MM.1S (cell line): ENCODE measurements around the gene MTREX.

ENCODE experiments used
- DNase-seq: peaks from one replicate; pipeline ENCODE4 v3.0.0-alpha.2; 2015
- H2AFZ ChIP-seq: fragments of 300-600 bp; sonication (generic); 2 replicates; pipeline ENCODE4 v1.6.0; 2016; ENCODE audit warnings: antibody characterized with exemption, low read length
- H3F3A ChIP-seq: fragments of 300-600 bp; sonication (generic); 2 replicates; pipeline ENCODE4 v1.6.1; 2016; ENCODE audit warnings: mild to moderate bottlenecking, antibody characterized with exemption, low read length, moderate library complexity, mixed read lengths; ENCODE audit not compliant: insufficient read depth
- H3K27ac ChIP-seq: fragments of 300-600 bp; sonication (generic); 2 replicates; pipeline ENCODE4 v1.5.1; 2016; ENCODE audit warnings: mild to moderate bottlenecking, low read length
- H3K27me3 ChIP-seq: fragments of 300-600 bp; sonication (generic); replicated peaks from 2 replicates; pipeline ENCODE4 v1.6.0; 2016; ENCODE audit warnings: low read length; ENCODE audit not compliant: insufficient read depth
- H3K36me3 ChIP-seq: fragments of 300-600 bp; sonication (generic); replicated peaks from 2 replicates; pipeline ENCODE4 v1.6.1; 2016; ENCODE audit warnings: mild to moderate bottlenecking, low read length, mixed read lengths; ENCODE audit not compliant: insufficient read depth
- H3K4me1 ChIP-seq: fragments of 300-600 bp; sonication (generic); 2 replicates; pipeline ENCODE4 v1.6.1; 2016; ENCODE audit warnings: low read length, mixed read lengths
- H3K4me2 ChIP-seq: fragments of 300-600 bp; sonication (generic); 2 replicates; pipeline ENCODE4 v1.6.0; 2016; ENCODE audit warnings: low read depth, low read length
- H3K4me3 ChIP-seq: fragments of 300-600 bp; sonication (generic); 2 replicates; pipeline ENCODE4 v1.5.1; 2016; ENCODE audit warnings: low read length, mixed read lengths
- H3K79me2 ChIP-seq: fragments of 300-600 bp; sonication (generic); 2 replicates; pipeline ENCODE4 v1.6.1; 2016; ENCODE audit warnings: mixed run types, low read length, mixed read lengths
- H3K9ac ChIP-seq: fragments of 300-600 bp; sonication (generic); 2 replicates; pipeline ENCODE4 v1.6.1; 2016; ENCODE audit warnings: low read length, mixed read lengths
- H3K9me2 ChIP-seq: fragments of 300-600 bp; sonication (generic); replicated peaks from 2 replicates; pipeline ENCODE4 v1.6.1; 2016; ENCODE audit warnings: mild to moderate bottlenecking, low read length, mixed read lengths; ENCODE audit not compliant: insufficient read depth
- H3K9me3 ChIP-seq: fragments of 300-600 bp; sonication (generic); replicated peaks from 2 replicates; pipeline ENCODE4 v1.6.1; 2016; ENCODE audit warnings: mild to moderate bottlenecking, low read length, mixed read lengths; ENCODE audit not compliant: insufficient read depth
- H4K20me1 ChIP-seq: fragments of 300-600 bp; sonication (generic); 2 replicates; pipeline ENCODE4 v1.6.1; 2016; ENCODE audit warnings: mild to moderate bottlenecking, low read length, moderate library complexity, mixed read lengths; ENCODE audit not compliant: insufficient read depth
- CTCF ChIP-seq: fragments of 300-600 bp; sonication (generic); IDR thresholded peaks from 2 replicates; pipeline ENCODE4 v1.5.1; 2016; ENCODE audit warnings: antibody characterized with exemption, low read length, mixed read lengths
- EZH2 ChIP-seq: fragments of 300-600 bp; sonication (generic); optimal IDR thresholded peaks from 2 replicates; pipeline ENCODE3; 2017; ENCODE audit warnings: low read depth, mild to moderate bottlenecking, antibody characterized with exemption, low read length, mixed read lengths
- EZH2phosphoT487 ChIP-seq: fragments of 300-600 bp; sonication (generic); IDR thresholded peaks from 2 replicates; pipeline ENCODE4 v1.6.1; 2018; ENCODE audit warnings: antibody characterized with exemption, low read length

The MTREX gene

GRCh38 chr5:55410845-55411244 lies 103.1 kb downstream of the MTREX start:
- Histone ChIP-seq H3K27ac (no peak overlapping the region), H3F3A (peaks cover 8% of the 10 kb centered on the region), H3K79me2 (no peaks in the 10 kb centered on the region), H3K9me2 (no peaks in the 10 kb centered on the region), H4K20me1 (peaks cover 6% of the 10 kb centered on the region; the same call in 1 of the 2 replicates), H2AFZ (no peak overlapping the region), H3K4me1 (peaks cover 17% of the 10 kb centered on the region), H3K9ac (no peak overlapping the region), H3K36me3 (no peaks in the 10 kb centered on the region; the same call in 1 of the 2 replicates), H3K4me2 (no peak overlapping the region), H3K4me3 (no peak overlapping the region), H3K27me3 (no peaks in the 10 kb centered on the region), H3K9me3 (no peaks in the 10 kb centered on the region)
- no peak for DNase-seq
- TF ChIP-seq CTCF = no peak
- TF ChIP-seq EZH2 = no peak
- TF ChIP-seq EZH2phosphoT487 = no peak

- no peak overlapping the region for H3K27ac ChIP-seq
- no peaks in the 10 kb centered on the region; the same call in 1 of the 2 replicates for H3K36me3 ChIP-seq
- peaks cover 6% of the 10 kb centered on the region; the same call in 1 of the 2 replicates for H4K20me1 ChIP-seq
- H3K9me3 ChIP-seq = no peaks in the 10 kb centered on the region
- H3K79me2 ChIP-seq = no peaks in the 10 kb centered on the region
- H3K27me3 ChIP-seq = no peaks in the 10 kb centered on the region
- H3K9me2 ChIP-seq = no peaks in the 10 kb centered on the region
- H3K4me3 ChIP-seq = no peak overlapping the region
- peaks cover 8% of the 10 kb centered on the region for H3F3A ChIP-seq
- no peak overlapping the region for H3K9ac ChIP-seq
- no peak overlapping the region for H2AFZ ChIP-seq
- H3K4me2 ChIP-seq = no peak overlapping the region
- no peak for DNase-seq
- no peak for TF ChIP-seq CTCF
- no peak for TF ChIP-seq EZH2
- TF ChIP-seq EZH2phosphoT487 = no peak
- peaks cover 17% of the 10 kb centered on the region for H3K4me1 ChIP-seq
Observed at GRCh38 chr5:55411876-55412275, 104.1 kb downstream of the MTREX start.

- Histone ChIP-seq H3K36me3 (no peaks in the 10 kb centered on the region; the same call in 1 of the 2 replicates), H3K9me2 (no peaks in the 10 kb centered on the region), H3K79me2 (no peaks in the 10 kb centered on the region), H3K27ac (no peak overlapping the region), H3K9me3 (no peaks in the 10 kb centered on the region), H3F3A (peaks cover 8% of the 10 kb centered on the region), H3K4me1 (peaks cover 17% of the 10 kb centered on the region), H4K20me1 (peaks cover 6% of the 10 kb centered on the region; the same call in 1 of the 2 replicates), H3K9ac (no peak overlapping the region), H3K4me3 (no peak overlapping the region), H2AFZ (no peak overlapping the region), H3K27me3 (no peaks in the 10 kb centered on the region), H3K4me2 (0 out of 2 replicates have a peak overlapping the region, but pooled peaks have one; percentile 21)
- TF ChIP-seq CTCF = no peak
- TF ChIP-seq EZH2phosphoT487 = 0 out of 2 replicates have a peak, but pooled peaks have one; percentile 55
- peak; percentile 43 for DNase-seq
Observed at GRCh38 chr5:55413644-55414043, 105.9 kb downstream of the MTREX start.
